Kidney (tissue), 14 donors: ENCODE data around the gene KCTD14. TPM values are rescaled to one million over a fixed set of nuclear protein-coding genes. Genes with fewer than 3 reads are reported as not detected.

Source experiments
- DNase-seq, 5 donors: peaks; one replicate each; pipeline ENCODE4 v3.0.0-alpha.2; 2013 to 2020
- FAIRE-seq: peaks from 2 replicates; lab custom pipeline; 2012; peaks lifted over from hg19 to GRCh38; lab: Jason Lieb, UNC
- H3K27ac ChIP-seq, 2 donors: one replicate each; pipeline ENCODE4 v1.7.0; 2013; ENCODE audit warnings: low read depth in 2 of 2, low read length in 2 of 2, inconsistent platforms in 1 of 2
- H3K27me3 ChIP-seq: one replicate; pipeline ENCODE4 v1.7.1; 2013; ENCODE audit warnings: low read length, inconsistent platforms; ENCODE audit not compliant: control insufficient read depth, insufficient read depth
- H3K36me3 ChIP-seq, 3 donors: one replicate each; pipeline versions ENCODE4 v1.7.0 to v1.7.1; 2013; ENCODE audit warnings: low read length in 3 of 3, control low read depth in 1 of 3, inconsistent platforms in 1 of 3; ENCODE audit not compliant: insufficient read depth in 3 of 3, control insufficient read depth in 2 of 3
- H3K4me1 ChIP-seq, 3 donors: one replicate each; pipeline versions ENCODE4 v1.7.0 to v1.7.1; 2013; ENCODE audit warnings: low read length in 3 of 3, inconsistent platforms in 1 of 3, low read depth in 1 of 3; ENCODE audit not compliant: control insufficient read depth in 2 of 3, insufficient read depth in 2 of 3
- H3K4me3 ChIP-seq, 3 donors: one replicate each; pipeline versions ENCODE4 v1.7.0 to v1.8.1; 2013; ENCODE audit warnings: low read length in 3 of 3, control low read depth in 1 of 3, inconsistent platforms in 1 of 3
- H3K9ac ChIP-seq, 3 donors: one replicate each; pipeline versions ENCODE4 v1.7.0 to v1.7.1; 2013; ENCODE audit warnings: low read length in 3 of 3, control low read depth in 1 of 3, inconsistent platforms in 1 of 3
- H3K9me3 ChIP-seq, 3 donors: one replicate each; pipeline versions ENCODE4 v1.7.0 to v1.7.1; 2013; ENCODE audit warnings: low read length in 3 of 3, control low read depth in 1 of 3, inconsistent platforms in 1 of 3; ENCODE audit not compliant: control insufficient read depth in 2 of 3, insufficient read depth in 1 of 3
- CTCF ChIP-seq: IDR thresholded peaks from 3 replicates; pipeline ENCODE4 v1.5.1; 2012; ENCODE audit warnings: mild to moderate bottlenecking, moderate library complexity, borderline replicate concordance; ENCODE audit not compliant: insufficient read depth; ENCODE audit errors: extremely low read depth
- intact Hi-C: fragments of 100-400 bp; cut with DNase I; formaldehyde crosslinking; loops from one replicate; pipeline ENCODE4 v1.11.1; 2022
- polyA plus RNA-seq: library from polyadenylated mRNA; stranded (reverse); fragments of 350-450 nt; fragmentation: Illumina TruSeq; extraction: RNeasy Lipid Tissue Mini Kit (QIAGEN cat#74804); gene quantifications from one replicate; pipeline ENCODE4 v1.2.3, GENCODE V29; 2014; ENCODE audit warnings: low read depth, low replicate concordance; ENCODE audit not compliant: insufficient read depth
- total RNA-seq: library from RNA; stranded (reverse); fragmentation: NEBNext Ultra II Directional; extraction: Animal tissue kit (Norgen Biotek cat#: 25700); gene quantifications from one replicate; pipeline ENCODE4 v1.2.1, GENCODE V29; 2021
- donor health status: control.
- donor health status: control.
- donor health status: control.
- donor health status: control.
- donor health status: control.
- donor health status: DM: yes; HTN: yes; CAD: no.
- donor health status: Normal renal cell carcinoma (clear cell type).

Gene KCTD14
- total and polyA plus RNA-seq, 2 donors from 2014 or later, result 13.7 to 14.8 TPM

DNA sequence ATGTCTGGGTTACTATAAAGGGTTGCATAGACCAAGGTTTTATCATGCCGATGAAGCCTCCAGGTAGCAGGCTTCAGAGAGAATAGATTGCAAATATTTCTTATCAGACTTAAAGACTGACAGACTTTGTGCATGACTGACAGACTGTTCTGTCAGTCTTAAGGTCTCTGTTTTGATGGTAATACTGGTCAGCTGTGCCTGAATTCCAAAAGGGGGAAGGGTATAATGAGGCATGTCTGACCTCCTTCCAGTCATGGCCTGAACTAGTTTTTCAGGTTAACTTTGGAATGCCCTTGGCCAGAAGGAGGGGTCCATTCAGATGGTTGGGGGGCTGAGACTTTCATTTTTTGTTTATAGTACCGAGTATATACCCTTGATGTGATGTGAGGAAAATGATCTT lies 4.7 kb upstream of the KCTD14 start:
- no peak for TF ChIP-seq CTCF
- no peaks in the 10 kb centered on the region for H3K27me3 ChIP-seq
- no peak overlapping the region for H3K9ac ChIP-seq
- FAIRE-seq (no peak), DNase-seq (no peak)
- intact Hi-C loops, result no loop called here
- no peak overlapping the region for H3K27ac ChIP-seq
- no peaks in the 10 kb centered on the region for H3K9me3 ChIP-seq
- no peaks in the 10 kb centered on the region for H3K36me3 ChIP-seq
- no peak overlapping the region for H3K4me3 ChIP-seq
- H3K4me1 ChIP-seq, result peaks cover 0 to 6% (median 4%) of the 10 kb centered on the region in 3 donors

GRCh38 chr11:78025378-78025777 lies 2.3 kb upstream of the KCTD14 start:
- no peak overlapping the region for H3K9ac ChIP-seq
- H3K4me3 ChIP-seq, result no peak overlapping the region
- no peaks in the 10 kb centered on the region for H3K9me3 ChIP-seq
- DNase-seq (no peak), FAIRE-seq (no peak)
- no peak for TF ChIP-seq CTCF
- peaks cover 2 to 5% (median 4%) of the 10 kb centered on the region in 3 donors for H3K4me1 ChIP-seq
- H3K36me3 ChIP-seq, result no peaks in the 10 kb centered on the region
- no peaks in the 10 kb centered on the region for H3K27me3 ChIP-seq
- H3K27ac ChIP-seq, result no peak overlapping the region
- intact Hi-C loops, result no loop called here

DNA sequence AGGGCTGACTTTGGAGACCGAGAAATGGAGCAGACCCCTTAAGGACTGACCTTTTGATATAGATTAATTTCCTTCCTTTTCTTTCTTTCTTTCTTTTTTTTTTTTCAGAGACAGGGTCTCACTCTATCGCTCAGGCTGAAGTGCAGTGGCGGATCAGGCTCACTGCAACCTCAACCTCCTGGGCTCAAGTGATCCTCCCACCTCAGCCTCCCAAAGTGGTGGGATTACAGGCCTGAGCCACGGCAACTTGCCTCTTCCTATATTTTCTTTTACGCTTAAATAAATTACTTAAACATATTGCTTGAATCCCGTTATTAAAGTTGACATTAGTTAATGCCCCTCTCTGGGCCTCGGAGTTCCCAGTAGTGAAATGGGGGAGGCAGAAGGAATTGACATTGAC lies 350 bp upstream of the KCTD14 start:
- Histone ChIP-seq H3K4me1 (peaks cover 0 to 11% (median 8%) of the 10 kb centered on the region in 3 donors), H3K9ac (peak overlapping the region in 2 of 3 donors; percentile 43 to 55), H3K27me3 (no peaks in the 10 kb centered on the region), H3K27ac (peak overlapping the region in 1 of 2 donors; percentile 58), H3K9me3 (no peaks in the 10 kb centered on the region), H3K4me3 (peak overlapping the region; percentile 49 to 61 (median 57)), H3K36me3 (no peaks in the 10 kb centered on the region)
- DNase-seq, result no peak
- TF ChIP-seq CTCF, result no peak
- intact Hi-C loops, result no loop called here
- FAIRE-seq, result no peak

- TF ChIP-seq CTCF, result no peak
- FAIRE-seq (no peak), DNase-seq (peak in 3 of 5 donors; percentile 22 to 57 (median 51))
- peaks cover 0 to 11% (median 8%) of the 10 kb centered on the region in 3 donors for H3K4me1 ChIP-seq
- H3K27ac ChIP-seq, result no peak overlapping the region
- H3K9ac ChIP-seq, result peak overlapping the region in 1 of 3 donors; percentile 7
- no peaks in the 10 kb centered on the region for H3K27me3 ChIP-seq
- peak overlapping the region in 1 of 3 donors; percentile 57 for H3K4me3 ChIP-seq
- no peaks in the 10 kb centered on the region for H3K36me3 ChIP-seq
- intact Hi-C loops, result no loop called here
- no peaks in the 10 kb centered on the region for H3K9me3 ChIP-seq
Observed at GRCh38 chr11:78021611-78022010, 1.5 kb downstream of the KCTD14 start.
